ELF-1 (cell line): Measurements from ENCODE around the gene ALK.
A peak's percentile ranks its signal among the peaks of the same experiment; 100 is the strongest.

Experiments
- DNase-seq: peaks from one replicate; pipeline ENCODE4 v3.0.0-alpha.2; 2016; ENCODE audit warnings: low read depth, low spot score

ALK gene

DNA sequence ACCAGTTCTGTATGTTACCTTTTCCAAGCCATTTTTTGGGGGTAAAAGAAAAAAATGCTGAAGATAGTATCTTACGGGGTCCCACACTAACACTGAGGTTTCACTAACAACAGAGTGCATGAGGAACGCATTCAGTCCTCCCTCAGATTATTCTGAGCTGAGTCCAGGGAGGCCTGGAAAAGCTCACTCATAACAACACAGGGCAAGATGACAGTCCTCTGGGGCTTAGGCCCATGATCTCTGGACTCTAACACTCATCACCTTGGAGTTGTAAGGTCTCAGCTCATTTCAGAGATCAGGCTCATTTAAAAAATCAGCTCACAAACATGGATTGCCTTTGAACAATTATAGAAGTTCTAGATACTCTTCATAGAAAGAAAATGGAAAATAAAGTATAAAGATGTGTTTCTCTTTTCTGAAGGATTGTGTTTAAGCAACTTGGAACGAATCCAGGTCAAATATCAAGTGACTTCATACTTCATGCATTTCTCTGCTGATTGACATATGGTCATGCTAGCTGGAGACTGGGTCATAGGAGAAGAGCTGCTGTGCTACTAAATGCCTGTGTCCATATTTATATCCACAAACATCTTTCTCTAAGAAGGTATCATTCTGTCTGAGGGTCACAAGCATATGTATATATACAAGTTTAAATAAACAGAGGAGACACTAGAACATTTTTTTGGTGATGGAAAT is 265.8 kb downstream of the ALK start:
- no peak for DNase-seq

DNA sequence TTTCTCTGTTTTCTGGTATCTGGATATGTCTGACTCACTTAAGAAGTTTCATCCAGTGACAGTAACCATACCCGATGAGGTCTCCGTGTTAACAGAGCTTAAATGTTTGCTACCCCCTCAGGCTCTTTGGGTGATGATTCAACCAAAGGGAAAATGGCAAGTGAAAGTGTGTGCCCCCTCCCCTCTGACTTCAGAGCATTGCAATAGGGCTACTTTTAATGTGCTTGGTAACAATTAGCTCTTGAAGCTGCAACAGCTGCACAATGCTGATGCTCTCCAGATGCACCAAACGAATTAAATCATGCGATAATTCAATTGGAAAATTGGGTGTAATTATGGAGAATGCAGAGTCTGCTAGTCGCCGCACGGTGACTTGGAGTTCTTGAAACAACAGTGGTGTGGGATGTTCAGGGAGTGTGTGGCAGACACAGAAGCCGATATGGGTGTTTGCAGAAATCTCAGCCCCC is 270.7 kb downstream of the ALK start:
- peak; percentile 40 for DNase-seq

DNA sequence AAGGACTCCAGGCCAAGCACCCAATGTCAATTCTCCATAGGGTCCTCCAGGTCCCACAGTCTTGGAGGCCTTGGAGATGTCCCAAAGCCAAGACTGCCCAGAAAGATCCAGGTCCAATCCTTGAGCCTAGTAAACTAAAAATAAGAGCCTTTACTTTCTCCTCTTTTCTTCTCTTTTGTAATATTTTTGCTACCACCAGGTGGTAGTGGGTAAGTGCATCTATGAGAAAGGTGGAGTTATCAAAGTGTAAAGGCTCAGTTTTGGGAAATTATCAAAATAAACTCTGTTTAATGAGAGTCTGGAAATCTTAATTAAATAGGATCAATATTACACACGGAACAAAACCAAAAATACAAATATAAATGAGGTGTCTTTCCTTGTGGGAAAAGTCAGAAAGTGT is 276.4 kb downstream of the ALK start:
- DNase-seq, result no peak

DNA sequence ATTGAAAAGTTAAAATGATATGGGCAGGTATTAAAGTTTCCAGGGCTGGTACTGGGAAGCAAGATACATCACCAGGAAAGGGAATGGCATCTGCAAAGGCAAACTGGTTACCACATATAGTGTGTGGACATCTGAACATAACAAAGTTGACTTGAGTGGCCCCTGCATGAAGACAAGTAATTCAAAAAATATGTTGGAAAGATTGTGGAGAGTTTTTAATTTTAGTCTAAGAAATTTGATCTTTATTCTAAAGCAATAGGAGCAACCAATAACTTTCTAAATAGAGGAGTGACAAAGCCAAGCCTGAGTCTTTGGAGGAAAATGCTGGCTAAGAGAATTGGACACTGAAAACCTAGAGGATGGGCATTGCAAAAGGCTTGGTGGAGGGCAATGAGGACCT is 278.2 kb downstream of the ALK start:
- no peak for DNase-seq

DNA sequence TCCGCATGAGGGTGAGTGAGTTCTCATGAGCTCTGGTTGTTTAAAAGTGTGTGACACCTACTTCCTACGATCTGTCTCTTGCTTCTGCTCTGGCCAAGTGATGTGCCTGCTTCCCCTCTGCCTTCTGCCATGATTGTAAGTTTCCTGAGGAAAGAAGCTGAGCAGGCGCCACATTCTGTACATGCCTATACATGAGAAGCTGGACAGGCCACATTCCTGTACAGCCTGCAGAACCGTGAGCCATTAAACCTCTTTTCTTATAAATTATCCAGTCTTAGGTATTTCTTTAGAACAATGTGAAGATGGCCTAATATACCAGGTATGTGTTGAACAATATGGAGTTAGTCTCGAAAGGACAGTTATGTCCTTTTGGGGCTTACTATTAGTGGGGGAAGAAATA is 281.0 kb downstream of the ALK start:
- no peak for DNase-seq

DNA sequence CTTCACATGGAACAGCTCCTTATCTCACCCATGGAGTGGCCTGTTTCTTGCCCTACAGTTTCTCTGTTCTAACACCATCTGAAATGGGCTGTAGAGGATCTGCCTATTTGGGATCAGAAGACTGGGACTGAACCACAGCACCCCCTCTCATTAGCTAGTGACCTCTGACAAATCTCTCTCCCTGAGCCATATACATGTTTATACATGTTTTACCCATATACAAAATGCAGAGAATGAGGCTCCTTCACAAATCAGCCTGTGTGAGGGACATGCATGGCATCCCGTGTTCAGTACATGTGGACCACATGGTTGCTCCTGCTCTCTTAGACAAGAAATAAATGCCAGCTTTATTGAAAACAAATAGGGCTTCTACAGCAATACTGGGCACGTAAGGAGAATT is 282.7 kb downstream of the ALK start:
- DNase-seq, result no peak

DNA sequence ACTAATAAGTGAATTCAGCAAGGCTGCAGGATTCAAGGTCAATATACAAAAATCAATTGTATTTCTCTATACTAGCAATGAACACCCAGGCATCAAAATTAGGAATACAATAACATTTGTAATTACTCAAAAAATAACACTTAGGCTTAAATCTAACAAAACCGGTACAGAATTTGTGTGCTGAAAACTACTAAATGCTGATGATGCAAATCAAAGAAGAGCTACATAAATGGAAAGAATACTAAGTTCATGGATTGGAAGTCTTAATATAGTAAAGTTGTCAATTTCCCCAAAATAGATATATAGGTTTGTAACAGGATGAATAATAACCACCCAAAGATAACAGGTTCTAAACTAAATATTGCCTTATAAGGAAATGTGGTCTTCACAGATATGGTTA is 286.5 kb downstream of the ALK start:
- no peak for DNase-seq

DNA sequence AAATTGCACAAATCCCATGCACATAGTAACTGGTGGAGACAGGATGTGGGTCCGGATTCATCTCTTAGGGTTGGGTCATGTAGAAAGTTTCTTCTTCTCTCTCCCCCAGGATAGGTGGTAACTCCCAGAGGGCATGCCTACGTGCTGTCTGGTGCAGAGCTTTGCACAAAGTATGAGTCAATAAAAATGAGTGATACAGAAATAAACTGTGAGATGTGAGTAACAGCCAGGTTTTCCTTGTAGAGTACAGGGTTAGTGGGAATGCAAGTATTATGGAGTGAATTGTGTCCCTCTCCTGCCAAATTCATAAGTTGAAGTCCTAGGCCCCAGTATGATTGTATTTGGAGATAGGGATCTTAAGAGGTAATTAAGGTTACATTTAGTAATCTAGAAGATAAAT is 289.4 kb downstream of the ALK start:
- no peak for DNase-seq

DNA sequence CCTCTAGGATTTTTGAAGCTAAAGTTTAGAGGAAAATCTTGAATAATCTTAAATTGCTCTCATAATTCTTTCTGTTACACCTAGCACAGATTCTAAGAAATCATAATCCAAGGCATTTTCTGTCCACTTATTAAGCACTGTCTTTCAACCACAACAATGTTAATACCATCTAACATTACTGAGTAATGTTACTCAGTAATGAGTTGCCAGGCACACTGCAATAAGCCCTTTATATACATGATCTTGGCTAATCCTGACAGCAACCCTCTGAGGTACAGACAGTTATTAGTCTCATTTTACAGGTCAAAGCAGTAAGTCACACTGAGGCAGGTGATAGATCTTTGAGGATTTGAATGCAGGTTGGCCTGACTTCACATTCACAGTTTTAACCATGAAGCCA is 291.9 kb downstream of the ALK start:
- no peak for DNase-seq

DNA sequence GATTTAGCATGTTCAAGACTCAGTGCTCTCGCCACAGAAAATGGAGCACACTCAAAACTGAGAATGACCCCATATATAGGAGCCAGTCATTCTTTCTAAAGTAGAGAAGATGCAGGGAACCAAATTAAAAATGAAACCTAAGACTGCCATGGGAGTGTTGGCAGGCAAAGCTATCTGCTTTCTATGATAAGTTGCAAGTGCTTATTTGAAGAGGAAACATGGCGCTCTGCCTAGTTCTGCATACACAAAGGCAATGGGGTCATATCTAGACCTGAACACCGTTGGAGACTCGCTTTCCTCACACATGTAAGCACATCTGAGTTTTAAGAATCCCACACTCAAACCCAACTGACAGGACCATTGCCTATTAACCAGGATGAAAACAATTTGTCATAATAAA is 292.5 kb downstream of the ALK start:
- no peak for DNase-seq

DNA sequence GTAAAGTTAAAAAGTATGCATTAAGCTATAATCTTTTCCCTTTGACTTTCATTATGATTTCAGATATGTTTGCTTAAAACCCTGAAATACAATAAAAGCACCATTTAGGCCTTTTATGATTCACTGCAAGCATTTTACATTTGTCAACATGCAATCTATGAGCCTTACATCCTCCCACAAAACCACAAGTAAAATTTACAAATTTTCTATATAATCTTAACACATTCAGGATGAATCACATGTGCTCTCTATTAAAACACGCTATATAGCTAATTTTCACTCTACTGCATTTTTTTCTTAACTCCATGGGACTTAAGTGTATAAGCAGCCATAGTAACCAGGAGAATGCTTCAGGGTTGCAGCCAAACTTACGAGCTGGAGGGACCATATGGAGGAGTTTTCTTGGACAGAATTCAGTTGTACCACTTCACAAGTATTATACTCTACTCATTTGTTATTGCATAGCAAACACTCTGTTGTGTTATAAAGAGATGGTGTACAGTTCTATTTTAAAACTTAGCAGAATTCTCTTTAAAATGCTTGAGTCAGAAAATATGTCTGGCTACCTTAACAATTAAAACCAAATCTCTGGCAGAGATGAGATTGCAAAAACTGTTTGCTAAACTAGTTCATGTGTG is 293.2 kb downstream of the ALK start:
- no peak for DNase-seq

DNA sequence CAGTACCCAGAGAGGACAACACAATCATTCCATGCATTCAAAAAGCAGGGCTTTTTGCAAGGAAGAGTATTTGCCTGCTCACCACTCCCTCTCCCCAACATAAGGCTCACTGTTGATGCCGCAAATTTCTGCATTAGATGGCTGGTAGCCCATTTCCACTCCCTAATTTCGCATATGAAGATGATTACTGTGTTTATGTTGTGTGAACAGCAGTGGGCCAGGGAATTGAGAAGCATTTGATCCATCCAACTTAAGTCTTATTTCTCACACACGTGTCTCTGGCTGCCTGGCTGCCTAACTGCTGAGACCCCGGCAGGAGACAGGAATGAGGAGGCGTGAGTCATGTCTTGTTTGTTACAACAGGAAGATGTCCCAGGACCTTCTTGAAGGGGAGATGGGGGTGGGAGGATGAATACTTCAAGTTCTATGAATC is 294.1 kb downstream of the ALK start:
- no peak for DNase-seq

DNA sequence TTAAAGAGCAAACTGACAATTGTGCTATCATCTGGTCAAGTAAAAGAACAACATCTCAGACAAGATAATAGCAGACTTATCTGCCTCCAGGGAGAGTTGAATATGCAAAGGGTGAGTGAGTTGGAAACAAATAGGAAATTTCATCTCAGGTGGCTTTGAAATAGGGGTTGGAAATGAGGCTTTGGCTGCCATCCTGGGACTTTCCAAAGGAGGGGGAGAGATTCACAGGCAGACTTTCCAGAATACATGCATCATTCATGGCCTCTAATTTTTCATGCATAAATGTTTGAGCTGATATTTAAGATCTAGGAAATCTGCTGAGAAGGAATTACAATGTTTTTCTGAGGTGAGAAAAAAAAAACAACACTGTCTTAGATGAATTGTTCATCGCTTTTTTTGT is 300.5 kb downstream of the ALK start:
- no peak for DNase-seq

DNA sequence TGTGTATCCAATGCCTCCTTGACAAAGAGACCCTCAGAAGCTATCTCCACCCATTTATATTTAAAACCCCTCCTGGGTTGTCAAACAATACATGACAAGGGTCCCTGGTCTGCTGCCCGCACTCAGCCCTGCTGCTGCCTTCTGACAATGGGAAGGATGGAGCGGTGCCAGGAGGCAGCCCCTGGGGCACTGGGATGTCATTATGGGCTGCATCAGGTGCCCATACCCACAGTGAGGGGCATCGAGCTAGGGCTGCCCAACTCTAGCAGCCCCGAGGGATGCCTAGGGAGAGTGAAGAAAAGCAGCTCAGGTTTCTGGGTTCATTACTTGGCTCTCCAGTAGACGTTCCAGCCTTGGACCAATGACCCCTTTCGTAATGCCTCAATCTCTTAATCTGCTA is 301.7 kb downstream of the ALK start:
- DNase-seq, result no peak

DNA sequence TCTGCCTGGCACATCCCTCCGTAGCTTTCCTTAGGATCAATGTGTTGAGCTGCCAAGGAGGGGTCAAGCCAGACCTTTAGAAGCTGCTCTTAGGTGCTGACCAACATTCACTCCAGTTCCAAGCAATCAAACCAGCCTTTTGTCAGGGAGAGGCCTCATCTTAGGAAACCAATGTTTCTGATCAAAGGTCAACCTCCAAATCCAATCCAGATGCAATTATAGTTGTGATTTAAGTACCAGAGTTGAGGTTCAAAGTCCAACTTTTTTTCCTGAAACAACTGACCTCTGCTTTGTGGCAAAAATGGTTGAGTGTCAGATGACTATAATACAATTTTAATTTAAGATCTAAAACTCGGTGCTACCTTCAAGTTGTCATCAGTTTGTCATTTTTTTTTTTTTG is 303.4 kb downstream of the ALK start:
- no peak for DNase-seq

DNA sequence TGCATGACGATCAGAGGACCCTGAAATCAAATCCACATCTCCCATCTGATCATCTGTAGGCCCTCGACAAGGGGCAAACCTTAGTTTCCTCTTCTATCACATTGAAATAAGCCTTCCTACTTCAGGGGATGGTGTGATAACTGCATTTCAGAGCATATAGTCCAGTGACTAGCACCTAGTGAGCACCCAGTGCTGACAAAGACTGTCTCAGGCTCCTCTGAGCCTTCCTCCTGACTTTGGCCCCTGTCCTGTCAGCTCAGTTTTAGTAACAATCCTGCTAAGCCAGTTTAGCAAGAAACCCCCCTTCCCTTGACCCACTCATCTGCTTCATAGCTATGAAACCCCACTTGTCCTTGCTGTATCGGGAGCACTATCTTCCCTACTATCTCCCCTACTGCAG is 304.0 kb downstream of the ALK start:
- DNase-seq, result no peak

DNA sequence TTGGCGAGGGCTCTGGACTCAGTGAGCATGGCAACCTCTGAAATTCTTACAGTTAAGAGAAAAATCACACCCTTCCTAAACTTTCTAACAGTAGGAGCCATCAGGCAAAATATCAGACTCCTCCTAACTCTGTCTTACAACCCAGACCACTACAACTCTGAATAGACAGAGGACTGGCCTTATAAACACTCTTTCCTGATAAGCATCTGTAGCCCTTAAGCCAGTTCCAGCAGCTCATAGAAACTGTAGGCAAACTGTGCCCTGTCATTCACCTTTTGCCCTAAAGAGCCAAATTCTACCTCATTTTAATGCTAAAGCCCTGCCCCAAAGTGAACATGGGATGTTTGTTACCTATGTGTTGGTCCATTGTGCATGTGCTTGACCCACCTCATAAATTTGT is 304.8 kb downstream of the ALK start:
- no peak for DNase-seq

DNA sequence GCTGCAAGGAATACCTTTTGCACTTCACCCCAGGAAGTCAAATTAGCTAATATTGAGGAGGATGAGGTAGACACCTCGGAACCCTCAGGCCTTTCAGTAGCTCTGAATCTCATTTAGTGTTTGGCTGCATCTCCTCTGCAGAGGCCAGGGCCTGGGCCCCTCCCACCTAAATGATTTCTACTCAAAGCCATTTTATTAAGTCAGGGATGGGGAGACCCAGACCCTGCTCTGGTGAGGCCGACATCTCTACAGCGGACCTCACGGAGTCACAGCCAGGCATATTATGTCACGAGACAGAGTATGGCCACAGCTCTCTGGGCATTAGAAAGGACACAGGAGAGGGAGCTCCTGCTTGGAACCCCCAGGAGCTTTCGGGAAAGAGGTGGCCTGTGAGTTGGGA is 305.5 kb downstream of the ALK start:
- DNase-seq, result no peak

DNA sequence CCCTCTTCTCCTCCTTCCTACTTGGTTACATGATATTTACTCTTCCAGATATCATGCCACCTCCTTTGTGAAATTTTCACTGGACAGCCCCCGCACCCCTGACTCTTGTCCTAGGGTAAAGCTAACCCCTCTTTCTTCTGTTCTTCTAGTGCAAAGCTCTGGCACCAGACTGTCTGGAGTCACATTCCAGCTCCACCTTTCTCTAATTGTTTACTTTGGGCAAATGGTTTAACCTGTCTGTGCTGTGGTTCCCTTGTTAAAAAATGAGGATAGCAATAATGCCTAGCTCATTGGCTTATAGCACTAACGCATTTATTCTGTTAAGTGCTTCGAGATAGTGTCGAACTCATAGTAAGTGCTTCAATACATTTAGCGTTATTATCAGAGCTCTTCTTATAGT is 306.2 kb downstream of the ALK start:
- DNase-seq, result no peak

DNA sequence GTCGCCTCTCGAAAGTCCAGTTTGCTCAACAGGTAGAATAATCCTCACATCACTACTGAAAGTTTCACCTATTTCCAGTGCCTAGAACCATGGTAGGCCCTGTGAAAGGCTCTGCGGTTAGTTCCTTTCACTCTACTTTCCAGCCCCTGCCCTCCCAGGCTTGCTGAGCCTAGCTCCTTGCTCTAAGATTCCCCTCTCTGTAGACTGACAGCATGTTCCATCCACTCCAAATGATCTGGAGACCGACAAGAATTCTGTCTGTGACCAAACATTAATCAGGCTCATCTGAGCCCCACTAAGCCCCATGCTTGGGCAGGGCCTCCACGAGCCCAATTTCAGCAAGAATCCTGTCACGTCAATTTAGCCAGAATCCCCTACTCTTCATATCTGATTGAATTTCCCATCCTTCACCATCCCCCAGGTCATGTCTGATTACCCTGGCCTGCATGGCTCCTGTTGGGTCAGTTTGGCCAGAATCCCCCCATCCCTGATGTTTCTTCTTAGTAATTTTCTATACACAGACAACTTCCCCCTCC is 307.0 kb downstream of the ALK start:
- no peak for DNase-seq

DNA sequence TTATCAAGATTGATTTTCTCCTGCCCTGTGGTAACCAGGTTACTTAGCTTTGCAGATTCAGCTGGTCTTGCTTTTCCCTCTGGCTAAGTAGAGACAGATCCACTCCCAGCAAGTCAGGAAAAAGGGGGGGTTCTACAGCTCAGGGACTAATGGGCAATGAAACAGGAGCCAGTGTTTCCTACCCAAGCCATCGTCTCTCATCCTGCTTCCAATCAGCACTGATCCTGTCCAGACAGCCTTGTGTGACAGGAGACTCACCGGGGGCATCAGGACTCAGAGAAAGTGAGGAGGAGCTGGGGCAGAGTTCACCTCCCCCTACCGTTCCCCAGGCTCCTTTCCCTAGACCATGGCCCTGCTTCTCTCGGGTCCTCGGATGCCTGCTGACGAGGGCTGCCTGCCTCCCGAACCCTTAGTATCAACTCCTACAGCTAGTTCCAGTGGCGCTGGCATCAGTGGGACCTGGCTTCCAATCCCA is 307.6 kb downstream of the ALK start:
- peak; percentile 43 for DNase-seq

DNA sequence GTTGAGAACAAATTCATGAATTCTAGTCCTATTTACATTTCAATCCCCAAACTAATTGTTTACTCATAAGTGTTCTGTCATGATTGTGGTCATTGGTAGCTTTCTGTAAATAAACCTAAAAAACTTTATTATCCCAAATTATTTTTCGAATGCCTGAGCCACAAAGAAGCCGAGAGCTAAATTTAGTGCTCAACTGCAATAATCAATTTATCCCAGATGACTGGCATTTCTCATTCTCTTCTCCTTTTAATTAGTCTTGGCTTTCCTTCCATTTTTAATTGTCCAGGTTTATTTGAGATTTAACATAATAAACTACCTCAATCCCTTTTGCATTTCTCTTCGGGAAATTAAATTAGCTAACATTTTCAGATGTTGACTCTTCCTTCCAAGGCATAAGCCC is 308.3 kb downstream of the ALK start:
- no peak for DNase-seq

DNA sequence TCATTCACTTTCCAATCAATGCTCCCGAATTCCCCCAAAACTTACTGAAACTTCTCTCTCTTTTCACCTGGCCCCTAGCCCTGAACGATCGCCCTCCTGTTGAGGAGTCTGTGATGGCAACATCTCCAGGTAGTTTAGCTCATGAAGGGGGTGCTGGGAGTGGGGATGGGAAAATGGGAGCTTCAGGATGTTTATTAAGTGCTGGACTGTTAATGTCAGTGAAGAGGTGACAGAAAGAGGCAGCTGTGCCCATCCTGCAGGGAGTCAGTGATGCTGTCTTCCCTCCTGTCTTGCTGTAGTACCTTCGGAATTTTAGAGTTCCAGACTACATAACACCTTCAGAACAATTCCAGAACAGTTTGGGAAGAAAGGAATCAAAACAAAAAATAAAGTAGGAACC is 308.8 kb downstream of the ALK start:
- DNase-seq, result no peak
